Medulla oblongata (tissue), 1 donor: ENCODE data around the gene BAZ1A.
"Not testable (repeated sequence)": the region's sequence is repeated elsewhere in the genome, so short reads cannot be mapped to it uniquely, and the experiment has no call there.

Source experiments
- DNase-seq: peaks from one replicate; pipeline ENCODE4 v3.0.0-alpha.2; 2015; ENCODE audit errors: extremely low spot score

BAZ1A gene

DNA sequence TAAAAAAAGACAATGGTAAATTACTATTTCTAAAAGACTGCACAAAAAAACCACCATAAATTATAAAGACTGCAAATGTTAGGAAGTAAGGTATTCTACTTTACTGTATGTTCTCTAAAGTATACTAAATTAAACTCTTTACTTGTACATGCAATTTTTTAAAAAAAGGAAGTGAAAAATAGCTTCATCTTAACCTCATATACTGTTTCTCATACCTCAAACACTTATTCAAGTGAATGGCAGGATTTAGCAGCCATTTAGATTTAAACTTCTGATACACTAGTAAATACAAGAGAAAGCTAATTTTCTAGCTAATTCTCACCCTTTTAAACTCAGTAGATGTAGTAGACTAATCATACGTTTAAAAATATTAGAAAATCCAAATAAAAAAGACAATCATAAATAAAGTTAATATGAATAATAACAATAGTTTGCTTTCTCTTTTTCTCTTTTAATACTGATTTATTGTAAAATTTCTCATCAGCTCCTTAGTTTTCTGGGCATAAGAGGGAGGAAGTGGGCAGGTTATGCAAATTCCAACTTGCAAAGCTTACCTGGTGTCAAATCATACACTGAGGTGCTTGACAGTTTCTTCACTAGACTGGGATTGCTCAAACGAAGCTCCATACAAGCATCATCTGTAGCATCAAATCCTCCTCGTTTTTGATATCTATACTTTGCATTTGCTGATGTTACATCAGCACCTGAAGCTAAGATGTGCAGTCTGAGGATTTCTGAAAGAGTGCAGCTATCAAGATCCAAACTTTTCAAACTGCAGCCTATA lies 89.7 kb downstream of the BAZ1A start:
- no peak for DNase-seq

DNA sequence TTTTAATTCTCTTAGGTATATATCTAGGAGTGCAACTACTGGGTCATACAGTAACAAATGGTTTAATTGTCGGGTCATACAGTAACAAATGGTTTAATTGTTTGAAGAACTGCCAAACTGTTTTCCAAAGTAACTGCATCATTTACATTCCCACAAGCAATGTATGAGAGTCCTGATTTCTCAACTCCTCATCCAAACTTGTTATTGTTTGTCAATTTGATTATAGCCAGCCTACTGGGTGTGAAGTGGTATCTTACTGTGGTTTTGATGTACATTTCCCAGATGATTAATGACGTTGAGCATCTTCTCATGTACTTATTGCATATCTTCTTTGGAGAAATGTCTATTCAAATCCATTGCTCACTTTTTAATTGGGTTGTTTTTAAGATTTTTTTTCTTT lies 93.1 kb downstream of the BAZ1A start:
- DNase-seq = no peak

DNA sequence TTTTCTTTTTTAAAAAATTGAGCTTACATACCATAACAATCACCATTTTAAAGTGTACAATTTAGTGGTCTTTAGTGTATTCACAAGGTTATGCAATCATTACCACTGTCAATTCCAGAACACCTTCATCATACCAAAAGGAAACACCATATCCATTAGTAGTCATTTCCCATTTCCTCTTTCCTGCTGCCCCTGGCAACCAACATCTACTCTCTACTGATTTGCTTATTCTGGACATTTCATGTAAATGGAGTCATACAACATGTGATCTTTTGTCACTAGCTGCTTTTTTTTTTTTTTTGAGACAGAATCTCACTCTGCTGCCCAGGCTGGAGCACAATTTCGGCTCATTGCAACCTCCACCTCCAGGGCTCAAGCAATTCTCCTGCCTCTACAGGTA lies 93.9 kb downstream of the BAZ1A start:
- DNase-seq = no peak

DNA sequence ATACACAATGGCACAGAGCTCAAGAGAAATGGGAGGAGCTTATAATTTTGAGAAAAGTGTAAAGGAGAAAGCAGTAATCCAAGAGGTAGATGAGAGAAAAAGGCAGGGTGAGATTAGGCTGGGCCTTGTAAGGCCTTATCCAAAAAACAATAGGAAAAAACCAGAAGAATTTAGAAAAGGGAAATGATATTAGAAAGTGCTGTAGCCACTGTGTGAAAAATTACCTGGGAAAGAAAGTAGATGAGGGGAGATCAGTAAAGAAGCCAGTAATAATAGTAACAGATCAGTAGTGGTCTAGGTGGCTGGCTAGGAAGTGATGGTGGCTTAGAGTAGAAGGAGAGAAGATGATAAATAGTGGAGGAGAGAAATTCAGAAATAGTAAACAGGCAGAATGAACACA lies 94.5 kb downstream of the BAZ1A start:
- no peak for DNase-seq

DNA sequence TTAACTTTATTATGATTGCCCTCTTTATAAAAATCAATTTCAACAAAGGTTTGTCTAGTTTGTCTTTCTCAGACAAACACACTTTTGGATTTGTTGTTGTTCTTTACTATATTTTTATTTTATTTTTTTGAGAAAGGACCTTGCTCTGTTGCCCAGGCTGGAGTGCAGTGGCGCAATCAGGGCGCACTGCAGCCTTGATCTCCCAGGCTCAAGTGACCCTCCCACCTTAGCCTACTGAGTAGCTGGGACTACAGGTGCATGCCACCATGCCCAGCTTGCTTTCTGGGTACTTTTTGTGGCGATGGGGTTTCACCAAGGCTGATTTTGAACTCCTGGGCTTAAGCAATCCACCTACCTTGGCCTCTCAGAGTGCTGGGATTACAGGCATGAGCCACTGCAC lies 96.4 kb downstream of the BAZ1A start:
- no peak for DNase-seq

DNA sequence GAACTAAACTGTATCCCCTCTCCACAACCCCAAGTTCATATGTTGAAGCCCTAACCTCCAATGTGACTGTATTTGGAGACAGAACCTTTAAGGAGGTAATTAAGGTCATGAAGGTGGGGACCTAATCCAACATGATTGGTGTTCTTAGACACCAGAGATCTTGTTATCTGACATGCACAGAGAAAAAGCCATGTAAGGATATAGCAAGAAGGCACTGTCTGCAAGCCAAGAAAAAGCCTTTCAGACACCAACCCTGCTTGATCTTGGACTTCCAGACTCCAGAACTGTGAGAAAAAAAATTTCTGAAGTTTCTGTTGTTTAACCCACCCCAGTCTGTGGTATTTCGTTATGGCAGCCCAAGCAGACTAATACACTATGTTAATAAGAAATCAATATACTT lies 98.5 kb downstream of the BAZ1A start:
- no peak for DNase-seq

DNA sequence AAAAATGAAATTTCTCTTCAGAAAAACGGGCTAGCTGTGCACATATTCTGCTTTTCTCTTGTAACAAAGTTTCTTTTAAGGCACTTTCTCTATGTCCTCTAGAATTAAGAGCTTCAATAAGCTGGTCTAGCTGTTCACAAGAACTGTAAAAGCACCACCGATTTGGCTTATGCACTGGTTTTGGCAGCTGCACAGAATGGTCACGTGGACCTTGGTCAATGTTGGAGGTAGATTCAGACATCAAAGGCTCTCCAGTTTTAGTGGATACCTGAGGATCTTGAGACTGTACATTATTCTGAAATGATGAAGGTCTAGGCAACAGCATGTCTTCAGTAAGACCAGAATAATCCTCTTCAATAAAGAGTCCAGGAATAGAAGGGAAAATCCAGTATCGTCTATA lies 99.2 kb downstream of the BAZ1A start:
- DNase-seq = no peak

DNA sequence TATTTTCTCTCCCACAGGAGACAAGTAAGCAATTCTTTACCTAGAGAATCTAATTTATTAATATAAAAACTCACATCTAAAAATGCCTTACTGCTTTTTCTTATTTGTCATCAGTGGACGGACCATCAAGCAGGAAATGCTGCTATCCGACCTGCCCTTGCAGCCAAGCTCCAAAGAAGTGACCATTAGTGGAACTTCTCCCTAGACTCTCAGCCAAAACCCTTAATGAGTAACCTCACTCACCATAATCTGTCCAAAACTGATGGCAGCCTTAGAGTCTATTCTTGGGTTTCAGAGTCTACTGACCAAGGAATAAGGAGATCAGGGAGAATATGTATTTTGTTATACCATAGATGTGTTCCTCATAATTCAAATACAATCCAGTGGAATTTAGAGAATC lies 99.8 kb downstream of the BAZ1A start:
- no peak for DNase-seq

DNA sequence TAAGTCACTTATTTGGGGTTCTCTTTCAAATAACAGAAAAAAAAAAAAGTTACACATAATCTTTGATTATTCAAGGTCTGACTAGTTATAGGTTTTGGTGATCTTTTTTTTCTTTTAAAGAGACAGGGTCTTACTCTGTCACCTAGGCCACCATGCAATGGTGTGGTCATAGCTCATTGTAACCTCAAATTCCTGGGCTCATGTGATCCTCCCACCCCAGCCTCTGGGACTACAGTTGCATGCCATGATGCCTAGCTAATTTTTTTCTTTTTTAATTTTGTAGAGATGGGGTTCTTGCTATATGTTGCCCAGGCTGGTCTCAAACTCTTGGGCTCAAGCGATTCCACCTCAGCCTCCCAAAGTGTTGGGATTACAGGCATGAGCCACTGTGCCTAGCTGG lies 104.3 kb downstream of the BAZ1A start:
- DNase-seq = no peak

DNA sequence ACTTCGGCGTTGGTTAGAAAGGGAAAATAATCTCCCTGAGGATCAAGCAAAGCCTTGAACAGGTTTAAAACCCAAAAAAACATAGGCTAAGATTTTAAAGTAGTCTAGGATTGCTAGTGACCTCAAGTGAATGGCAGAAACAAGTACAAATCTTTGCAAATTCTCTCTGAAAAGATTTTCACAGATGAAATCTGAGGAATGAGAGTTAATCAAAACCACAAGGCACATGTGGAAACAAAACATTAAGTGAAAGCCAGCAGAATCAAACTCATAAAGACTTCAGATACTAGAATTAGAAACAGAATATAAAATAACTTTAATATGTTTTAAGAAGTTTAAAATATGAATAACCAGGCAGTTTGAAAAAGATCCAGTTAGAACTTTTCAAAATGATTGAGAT lies 108.6 kb downstream of the BAZ1A start:
- no peak for DNase-seq

DNA sequence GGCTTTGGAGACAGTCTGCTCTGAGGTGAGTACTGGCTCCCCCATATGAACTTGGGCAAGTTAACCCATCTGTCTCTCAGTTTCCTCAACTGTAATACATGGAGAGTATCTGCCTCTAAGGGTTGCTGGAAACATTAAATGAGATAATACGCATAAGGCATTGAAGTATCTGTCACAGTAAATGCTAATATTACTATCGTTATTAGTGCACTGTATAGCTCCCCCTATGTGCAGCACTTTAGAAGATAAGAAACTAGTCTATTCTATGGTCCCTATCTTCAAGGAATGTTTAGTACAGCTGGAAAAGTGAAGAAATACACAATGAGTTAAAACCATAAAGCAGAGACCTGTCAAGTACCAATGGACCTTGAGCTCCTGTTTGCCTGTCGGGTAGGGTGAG lies 109.1 kb downstream of the BAZ1A start:
- no peak for DNase-seq

DNA sequence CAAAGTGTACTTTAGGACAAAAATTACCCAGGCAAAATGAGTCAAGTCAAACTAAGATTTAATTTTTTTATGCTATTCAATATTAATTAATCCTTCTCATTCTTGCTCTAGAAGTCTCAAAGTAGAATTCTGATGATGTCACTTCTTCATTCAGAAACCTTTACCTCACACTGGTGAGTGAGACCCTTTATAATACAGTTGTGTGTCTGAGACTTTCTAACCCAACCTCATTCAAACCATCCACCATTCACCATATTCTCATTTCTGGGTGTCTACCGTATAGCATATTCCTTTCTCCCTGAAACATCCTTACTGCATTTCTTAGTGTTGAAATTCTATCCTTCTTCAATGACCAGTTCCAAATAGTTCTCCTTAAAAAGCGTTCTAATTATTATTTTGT lies 119.9 kb downstream of the BAZ1A start:
- DNase-seq = no peak

DNA sequence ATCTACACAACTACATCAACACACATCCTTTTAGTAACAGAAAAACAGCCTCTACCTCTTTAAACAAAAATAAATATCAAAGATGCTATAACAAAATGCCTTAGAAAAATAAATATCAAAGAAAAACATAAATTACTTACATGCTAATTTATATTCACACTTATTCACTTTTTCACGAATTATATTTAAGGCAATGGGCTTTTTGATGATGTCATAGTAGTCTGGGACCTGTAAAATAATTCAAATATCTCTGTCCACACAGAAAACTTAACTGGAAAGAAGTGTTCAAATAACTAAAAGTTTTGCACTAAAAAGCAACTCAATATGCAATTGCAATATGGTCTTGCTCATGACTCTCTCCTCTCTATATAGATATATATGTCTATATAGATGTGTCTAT lies 120.5 kb downstream of the BAZ1A start:
- no peak for DNase-seq

DNA sequence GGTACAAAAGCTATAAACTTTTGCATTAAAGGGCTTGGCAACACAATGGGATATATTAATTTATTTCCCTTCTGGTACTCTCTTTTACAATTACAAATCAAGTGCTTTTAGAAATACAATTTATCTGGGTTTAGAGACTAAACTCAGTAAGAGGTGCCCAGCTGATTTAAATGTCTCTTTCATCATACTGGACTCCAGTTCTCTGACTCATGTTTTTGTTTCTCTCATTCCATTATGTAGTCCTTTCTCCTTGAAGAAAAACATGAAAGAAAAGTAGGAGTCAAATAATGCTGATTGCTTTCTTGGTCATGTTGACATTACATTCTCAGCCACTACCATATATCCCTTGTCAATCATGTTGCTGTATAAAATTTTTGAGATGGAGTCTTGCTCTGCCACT lies 124.5 kb downstream of the BAZ1A start:
- DNase-seq = no peak

DNA sequence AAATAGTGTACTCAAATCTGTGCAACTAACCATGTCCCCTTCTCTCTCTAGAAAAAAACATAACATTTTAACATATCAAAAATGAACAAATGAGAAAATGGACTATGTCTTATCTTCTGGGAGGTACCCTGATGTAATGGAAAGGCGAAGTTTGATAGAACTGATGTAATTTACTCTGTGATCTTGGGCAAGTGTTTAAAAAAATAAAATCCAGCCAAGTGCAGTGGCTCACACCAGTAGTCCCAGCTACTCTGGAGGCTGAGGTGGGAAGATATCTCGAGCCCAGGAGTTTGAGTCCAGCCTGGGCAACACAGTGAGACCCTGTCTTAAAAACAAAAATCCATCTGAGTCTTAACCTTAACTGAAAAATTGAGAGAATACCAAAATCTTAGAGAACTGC lies 124.9 kb downstream of the BAZ1A start:
- no peak for DNase-seq

DNA sequence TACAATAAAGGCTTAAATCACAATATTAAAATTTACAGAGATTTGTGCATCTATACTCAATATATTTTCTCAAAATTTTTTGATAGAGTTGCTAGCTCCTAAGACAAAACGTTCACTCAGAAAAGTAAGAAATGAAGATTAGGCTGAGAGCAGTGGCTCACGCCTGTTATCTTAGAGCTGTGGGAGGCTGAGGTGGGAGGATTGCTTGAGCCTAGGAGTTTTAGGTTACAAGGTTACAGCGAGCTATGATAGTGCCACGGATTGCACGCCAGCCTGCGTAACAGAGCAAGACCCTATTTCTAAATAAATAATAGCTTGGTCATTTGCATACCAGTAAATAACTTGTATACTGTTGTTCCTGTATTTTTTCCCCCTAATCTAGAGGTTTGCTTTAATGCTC lies 125.8 kb downstream of the BAZ1A start:
- no peak for DNase-seq

DNA sequence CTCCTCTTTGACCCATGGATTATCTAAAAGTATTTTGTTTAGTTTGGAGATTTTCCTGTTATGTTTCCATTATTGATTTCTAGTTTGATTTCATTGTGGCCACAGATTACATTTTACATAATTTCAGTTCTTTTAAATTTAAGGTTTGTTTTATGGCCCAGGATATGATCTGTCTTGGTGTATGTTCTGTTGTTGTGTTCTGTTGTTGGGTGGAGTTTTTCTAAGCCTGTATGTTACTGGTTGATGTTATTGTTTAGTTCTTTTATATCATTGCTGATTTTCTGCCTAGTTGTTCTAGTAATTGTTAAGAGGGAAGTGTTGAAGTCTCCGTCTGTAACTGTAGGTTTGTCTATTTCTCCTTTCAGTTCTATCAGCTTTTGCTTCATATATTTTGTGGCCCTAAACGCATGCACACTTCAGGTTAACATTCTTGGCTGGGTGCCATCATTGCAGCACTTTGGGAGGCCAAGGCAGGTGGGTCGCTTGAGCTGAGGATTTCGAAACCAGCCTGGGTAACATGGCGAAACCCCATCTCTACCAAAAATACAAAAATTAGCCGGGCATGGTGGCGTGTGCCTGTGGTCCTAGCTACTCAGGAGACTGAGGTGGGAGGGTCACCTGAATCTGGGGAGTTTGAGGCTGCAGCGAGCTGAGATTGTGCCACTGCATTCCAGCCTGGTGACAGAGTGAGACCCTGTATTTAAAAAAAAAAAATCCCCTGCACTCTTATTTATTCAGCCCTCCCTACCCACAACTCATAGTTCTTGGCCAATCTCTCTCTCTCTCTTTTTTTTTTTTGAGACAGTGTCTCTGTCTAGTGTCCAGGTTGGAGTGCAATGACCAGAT lies 132.7 kb downstream of the BAZ1A start:
- no peak for DNase-seq

DNA sequence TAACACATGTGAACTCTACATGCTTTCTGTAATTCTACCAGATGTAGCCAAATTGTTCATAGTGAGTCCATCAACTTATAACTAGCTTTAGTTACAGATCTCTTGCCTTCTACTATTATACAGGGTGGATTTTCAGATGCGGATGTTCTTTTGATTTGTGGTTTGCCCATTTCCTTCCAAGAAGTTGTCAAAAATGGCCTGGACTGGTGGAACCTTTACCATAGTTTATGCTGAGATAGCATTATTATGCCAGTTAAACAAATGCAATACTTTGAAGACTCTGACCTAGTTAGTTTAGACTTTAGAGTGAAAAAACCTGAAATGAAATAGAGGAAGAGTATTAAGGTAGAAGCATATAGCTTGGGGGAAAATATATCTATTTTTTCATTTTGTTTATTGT lies 133.3 kb downstream of the BAZ1A start:
- no peak for DNase-seq

DNA sequence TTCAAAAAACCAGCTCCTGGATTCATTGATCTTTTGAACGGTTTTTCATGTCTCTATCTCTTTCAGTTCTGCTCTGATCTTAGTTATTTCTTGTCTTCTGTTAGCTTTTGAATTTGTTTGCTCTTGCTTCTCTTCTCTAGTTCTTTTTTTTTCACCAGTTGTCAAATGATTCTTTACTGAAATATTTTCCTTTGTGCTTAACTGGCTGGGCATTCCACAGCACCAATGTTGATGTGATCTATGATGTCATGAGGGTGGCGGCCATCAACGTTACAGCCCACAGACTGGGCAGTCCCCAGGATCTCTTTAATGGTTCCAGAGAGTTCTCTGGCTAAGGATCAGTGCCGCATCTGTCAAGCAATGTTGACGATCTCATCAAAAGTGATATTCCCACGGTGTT lies 135.0 kb downstream of the BAZ1A start:
- not testable (repeated sequence) for DNase-seq

DNA sequence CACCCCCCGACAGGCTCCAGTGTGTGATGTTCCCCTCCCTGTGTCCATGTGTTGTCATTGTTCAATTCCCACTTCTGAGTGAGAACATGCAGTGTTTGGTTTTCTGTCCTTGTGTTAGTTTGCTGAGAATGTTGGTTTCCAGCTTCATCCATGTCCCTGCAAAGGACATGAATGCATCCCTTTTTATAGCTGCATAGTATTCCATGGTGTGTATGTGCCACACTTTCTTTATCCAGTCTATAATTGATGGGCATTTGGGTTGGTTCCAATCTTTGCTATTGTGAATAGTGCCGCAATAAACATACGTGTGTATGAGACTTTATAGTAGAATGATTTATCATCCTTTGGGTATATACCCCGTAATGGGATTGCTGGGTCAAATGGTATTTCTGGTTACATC lies 138.1 kb downstream of the BAZ1A start:
- not testable (repeated sequence) for DNase-seq

DNA sequence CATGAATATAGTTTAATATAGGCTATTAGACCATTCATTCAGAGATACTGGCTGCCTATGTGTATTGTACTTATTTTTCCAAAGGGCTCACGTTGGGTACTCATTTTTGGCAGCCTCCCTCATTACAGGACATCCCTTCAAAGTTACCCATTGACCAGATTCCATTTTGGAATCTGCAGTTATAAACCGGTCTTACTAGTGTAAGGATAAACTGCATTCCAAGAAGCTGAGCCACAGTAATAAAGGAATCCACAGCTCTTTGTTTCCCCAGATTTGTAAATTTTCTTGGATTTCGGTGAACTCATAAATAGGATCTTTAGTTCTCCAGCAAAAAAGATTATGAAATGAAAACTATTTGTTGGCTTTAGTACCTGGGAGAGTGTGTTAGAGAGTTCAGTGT lies 141.9 kb downstream of the BAZ1A start:
- no peak for DNase-seq

DNA sequence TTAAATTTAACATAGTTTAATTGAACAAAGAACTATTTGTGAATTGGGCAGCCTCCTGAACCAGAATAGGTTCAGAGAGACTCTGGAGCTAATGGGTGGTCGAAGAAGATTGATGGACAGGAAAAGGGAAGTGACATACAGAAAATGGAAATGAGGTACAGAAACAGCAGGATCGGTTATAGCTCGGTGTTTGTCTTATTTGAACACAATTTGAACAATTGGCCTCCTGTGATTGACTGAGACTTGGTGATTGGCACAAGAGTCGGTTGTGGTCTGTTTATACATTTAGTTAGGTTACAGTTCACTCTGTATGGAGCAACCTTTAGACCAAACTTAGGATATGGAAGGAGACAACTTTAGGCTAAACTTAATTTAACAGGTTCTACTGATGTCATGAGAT lies 142.4 kb downstream of the BAZ1A start:
- DNase-seq = no peak

DNA sequence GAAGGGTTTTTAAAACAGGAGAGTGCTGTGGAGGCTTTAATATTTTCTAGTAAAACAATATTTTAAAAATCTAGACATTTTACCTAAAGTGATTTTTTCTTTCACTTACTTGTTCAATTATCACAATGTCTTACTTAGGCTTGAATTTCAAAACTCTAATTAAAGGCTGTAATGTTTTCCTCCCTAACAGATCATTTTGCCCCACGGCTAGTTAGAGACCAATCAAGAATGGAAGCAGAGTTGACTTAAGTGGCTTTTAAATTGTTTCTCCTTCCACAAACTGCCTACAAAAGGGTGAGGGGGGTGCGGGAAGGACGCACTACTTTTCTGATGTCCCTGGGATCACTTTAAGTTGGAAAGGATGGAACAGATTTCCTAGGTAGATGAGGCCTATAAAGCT lies 151.3 kb downstream of the BAZ1A start:
- DNase-seq = no peak
